ENCODE results near the gene BIRC5.
"Not testable (repeated sequence)": the region's sequence is repeated elsewhere in the genome, so short reads cannot be mapped to it uniquely, and the experiment has no call there.

The BIRC5 gene

GRCh38 chr17:78226055-78226758 is 12.2 kb downstream of the BIRC5 start:
- no peak for DNase-seq

GRCh38 chr17:78226759-78227454 is 12.9 kb downstream of the BIRC5 start:
- DNase-seq, result no peak

- no peak for DNase-seq
These were observed 13.4 kb downstream of the BIRC5 start for GRCh38 chr17:78227455-78227916.

- no peak for DNase-seq
These were observed 14.1 kb downstream of the BIRC5 start for GRCh38 chr17:78228176-78228575.

GRCh38 chr17:78230252-78230962 is 16.4 kb downstream of the BIRC5 start:
- DNase-seq, result no peak

- no peak for DNase-seq
These were observed 17.2 kb downstream of the BIRC5 start, which contains the start of gene TMEM235 for GRCh38 chr17:78230996-78231935. Gene TMEM235, plus strand, starts transcription at chr17:78231631. Its CDS starts 393 bp downstream, at chr17:78232024.

- no peak for DNase-seq
These were observed 18.2 kb downstream of the BIRC5 start for GRCh38 chr17:78231991-78232858.

- no peak for DNase-seq
These were observed 18.8 kb downstream of the BIRC5 start for GRCh38 chr17:78232859-78233173.

GRCh38 chr17:78233678-78234077 is 19.6 kb downstream of the BIRC5 start:
- no peak for DNase-seq

GRCh38 chr17:78234261-78234865 is 20.3 kb downstream of the BIRC5 start:
- DNase-seq, result no peak

GRCh38 chr17:78235022-78235421 is 21.0 kb downstream of the BIRC5 start:
- not testable (repeated sequence) for DNase-seq

GRCh38 chr17:78235885-78236284 is 21.8 kb downstream of the BIRC5 start:
- DNase-seq, result no peak

GRCh38 chr17:78236362-78237127 is 22.5 kb downstream of the BIRC5 start:
- DNase-seq, result no peak

GRCh38 chr17:78237401-78238012 is 23.5 kb downstream of the BIRC5 start:
- no peak for DNase-seq

- DNase-seq, result no peak
These were observed 24.9 kb downstream of the BIRC5 start for GRCh38 chr17:78238823-78239488.

- no peak for DNase-seq
These were observed 25.5 kb downstream of the BIRC5 start for GRCh38 chr17:78239489-78239931.

- no peak for DNase-seq
These were observed 26.1 kb downstream of the BIRC5 start for GRCh38 chr17:78240012-78240655.

GRCh38 chr17:78240839-78241238 is 26.8 kb downstream of the BIRC5 start:
- DNase-seq, result no peak
